Stimulated activated CD8-positive, alpha-beta memory T cell treated with anti-CD3 and anti-CD28 coated beads, Interleukin-15, amount 100 ng/mL, for 1 hour (primary cell): Measurements from ENCODE around the gene DCAF4.

Experiments
- DNase-seq: peaks from one replicate; pipeline ENCODE4 v3.0.0-alpha.2; 2020; ENCODE audit warnings: low read depth

DCAF4 gene

DNA sequence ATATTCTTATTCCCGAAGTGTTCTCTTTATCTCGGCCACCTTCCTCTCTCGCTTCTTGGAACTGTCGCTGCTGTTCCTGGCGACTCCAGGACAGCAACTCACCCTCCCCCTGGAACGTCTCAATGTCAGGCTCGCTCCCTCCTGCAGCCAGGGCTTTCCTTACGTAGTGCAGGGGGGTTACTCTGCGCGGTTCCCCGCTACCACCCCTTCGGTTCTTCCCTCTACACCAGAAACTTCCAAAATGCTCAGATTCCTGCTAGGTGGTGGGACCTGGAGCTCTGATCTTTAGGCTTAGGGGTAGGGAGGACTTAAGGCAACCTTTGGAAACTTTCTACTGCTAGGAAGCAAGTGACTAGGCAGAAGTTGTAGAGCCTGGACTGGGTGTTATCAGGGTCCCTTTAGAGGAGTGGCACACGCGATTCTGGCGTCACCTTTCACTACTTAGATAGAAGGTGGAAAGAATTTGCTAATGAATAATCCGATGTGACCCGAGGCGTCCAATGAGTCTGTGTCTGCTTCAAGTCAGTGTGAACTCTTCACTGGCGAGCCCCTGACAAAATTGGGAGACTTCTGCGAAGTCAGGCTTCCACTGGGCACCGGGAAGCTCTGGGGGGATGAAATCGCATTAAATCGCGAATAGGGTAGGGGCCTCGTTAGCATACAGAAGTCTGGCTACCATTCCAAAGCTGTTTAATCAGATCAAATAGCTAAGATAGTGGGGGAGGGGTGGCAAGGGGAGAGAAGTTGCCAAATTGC lies 31.5 kb upstream of the DCAF4 start:
- no peak for DNase-seq

- DNase-seq = no peak
These were observed 27.8 kb upstream of the DCAF4 start for GRCh38 chr14:72898448-72898847.

- DNase-seq = no peak
These were observed 24.9 kb upstream of the DCAF4 start for GRCh38 chr14:72901361-72901760.

DNA sequence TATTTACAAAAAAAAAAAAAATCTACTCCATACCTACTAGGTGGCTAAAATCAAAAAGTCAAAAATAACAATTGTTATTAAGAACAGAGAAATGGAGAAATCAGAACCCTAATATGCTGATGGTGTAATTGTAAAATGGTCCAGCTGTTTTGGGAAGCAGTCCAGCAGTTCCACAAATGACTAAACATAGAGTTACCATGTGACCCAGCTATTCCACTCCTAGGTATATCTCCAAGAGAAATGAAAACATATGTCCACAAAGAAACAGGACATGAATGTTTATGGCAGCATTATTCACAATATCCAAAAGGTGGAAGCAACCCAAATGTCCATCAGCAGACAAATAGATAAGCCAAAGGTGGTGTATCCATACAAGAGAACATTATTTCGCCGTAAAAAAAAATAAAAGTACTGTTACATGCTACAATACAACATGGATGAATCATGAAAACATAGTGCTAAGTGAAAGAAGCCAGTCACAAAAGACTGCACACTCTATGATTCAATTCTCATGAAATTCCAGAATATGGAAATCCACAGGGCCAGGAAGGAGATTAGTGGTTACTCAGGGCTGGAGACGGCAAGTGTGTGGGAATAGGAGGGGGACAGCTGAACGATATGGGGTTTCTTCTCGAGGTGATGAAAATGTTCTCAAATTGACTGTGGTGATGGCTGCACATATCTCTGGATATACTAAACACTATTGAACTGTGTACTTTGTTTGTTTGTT lies 23.3 kb upstream of the DCAF4 start:
- DNase-seq = no peak

DNA sequence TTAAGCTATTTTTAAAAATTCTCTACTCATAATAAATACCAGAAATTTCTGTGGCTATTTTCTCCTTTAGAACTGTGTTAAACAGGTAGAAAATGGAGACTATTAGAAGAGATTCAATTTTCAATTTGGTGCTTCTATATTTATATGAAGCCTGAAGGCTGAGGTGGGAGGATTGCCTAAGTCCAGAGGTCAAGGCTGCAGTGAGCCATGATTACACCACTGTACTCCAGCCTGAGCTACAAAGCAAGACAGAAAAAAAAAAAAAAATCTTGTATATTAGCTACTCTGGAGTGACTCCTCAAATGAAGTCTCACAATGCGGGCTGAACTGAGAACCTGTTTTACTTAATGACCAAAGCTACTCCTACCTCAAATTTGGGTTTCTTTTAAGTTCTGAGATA lies 22.5 kb upstream of the DCAF4 start:
- DNase-seq = no peak

GRCh38 chr14:72904218-72904617 lies 22.0 kb upstream of the DCAF4 start:
- no peak for DNase-seq

DNA sequence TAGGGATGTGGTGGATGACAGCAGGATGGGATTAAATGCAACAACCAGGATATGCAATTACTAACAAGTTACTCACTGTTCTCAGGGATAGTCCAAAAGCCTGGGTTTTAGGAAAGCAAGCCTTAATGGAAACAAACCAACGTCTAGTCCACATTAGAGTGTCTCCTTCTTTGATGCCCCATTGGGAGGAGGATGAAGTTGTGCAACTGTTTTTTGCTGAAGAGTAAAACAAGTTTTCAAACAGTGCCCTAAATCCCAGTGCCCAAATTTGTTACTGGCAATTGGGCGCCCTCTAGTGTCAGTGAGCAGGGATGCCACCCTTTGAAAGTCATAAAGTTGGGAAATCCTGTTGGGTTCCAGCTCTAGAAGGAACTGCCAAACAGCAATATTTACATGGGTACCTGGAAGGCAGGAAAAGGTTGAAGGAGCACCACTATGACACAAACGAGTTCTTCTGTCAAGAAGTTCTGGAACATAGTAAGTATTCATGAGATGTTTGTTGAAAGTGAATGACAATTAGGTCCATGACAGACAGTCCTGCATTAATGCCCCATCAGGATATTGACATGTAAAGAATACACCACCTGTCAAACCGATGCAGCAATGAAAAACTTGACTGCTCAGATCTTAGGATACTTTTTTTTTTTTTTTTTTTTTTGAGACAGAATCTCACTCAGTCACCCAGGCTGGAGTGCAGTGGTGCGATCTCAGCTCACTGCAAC lies 21.3 kb upstream of the DCAF4 start:
- DNase-seq = no peak

DNA sequence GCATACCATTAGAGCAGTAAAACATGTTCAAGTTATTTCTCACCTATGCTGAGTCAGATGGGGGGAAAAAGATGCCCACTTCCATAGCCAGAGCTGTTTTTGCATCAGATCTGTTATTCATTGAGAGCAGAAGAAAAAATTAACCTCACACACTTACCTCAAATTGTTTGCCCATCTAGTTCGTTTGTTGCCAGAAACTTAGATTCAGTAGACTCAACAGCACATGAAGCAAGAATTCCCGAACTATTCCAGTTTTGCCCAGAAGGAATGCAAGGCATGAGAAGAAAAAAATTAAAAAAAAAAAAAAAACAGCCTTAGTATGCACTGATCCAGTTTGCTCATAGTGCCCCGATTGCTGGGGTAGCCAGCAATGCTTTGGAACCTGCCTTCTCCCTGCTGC lies 19.9 kb upstream of the DCAF4 start:
- DNase-seq = no peak

DNA sequence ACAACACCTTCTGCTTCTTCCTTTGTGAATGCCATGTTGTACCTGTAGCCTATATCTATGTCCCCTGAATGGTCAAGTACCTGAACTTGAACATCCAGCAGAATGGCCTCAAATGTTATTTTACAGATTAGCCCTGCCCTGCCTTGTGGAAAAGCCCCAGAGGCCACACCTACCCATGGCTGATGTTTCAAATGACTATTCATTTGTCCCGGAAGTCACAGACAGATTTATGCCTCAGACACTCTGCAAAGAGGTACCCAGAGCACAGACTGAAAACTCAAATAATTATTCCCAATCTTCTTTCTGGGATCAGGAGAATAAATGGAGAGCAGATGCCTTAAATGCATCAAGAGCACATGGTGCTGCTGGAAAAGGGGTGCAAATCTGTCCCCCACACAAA lies 19.4 kb upstream of the DCAF4 start:
- no peak for DNase-seq

GRCh38 chr14:72907886-72908285 lies 18.4 kb upstream of the DCAF4 start:
- DNase-seq = no peak

- DNase-seq = no peak
These were observed 17.1 kb upstream of the DCAF4 start for GRCh38 chr14:72909163-72909562.

DNA sequence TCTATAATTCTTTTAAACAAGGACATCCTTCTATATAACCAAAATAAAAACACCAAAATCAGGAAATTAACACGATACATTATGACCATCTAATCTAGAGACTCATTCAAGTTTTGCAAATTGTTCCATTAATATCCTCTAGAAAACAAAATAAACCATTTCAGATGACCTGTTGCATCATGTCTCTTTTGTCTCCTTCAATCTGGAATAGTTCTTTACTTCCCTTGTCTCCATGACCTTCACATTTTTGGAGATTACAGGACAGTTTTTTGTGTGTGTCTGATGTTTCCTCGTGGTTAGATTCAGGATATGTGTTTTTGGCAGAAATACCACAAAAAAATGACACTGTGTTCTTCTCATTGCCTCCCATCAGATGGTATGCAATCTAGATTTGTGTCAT lies 12.5 kb upstream of the DCAF4 start:
- DNase-seq = no peak

DNA sequence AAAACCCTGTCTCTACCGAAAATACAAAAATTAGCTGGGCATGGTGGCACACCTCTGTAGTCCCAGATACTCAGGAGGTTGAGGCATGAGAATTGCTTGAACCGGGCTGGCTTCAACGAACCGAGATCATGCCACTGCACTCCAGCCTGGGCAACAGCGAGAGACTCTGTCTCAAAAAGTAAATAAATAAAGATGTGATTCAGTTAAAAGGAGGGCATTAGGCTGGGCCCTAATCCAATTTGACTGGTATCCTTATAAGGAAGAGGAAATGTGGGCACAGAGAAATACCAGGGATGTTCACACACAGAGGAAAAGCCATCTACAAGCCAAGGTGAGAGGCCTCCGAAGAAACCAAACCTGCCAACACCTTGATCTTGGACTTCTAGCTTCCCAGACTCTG lies 10.1 kb upstream of the DCAF4 start:
- no peak for DNase-seq

DNA sequence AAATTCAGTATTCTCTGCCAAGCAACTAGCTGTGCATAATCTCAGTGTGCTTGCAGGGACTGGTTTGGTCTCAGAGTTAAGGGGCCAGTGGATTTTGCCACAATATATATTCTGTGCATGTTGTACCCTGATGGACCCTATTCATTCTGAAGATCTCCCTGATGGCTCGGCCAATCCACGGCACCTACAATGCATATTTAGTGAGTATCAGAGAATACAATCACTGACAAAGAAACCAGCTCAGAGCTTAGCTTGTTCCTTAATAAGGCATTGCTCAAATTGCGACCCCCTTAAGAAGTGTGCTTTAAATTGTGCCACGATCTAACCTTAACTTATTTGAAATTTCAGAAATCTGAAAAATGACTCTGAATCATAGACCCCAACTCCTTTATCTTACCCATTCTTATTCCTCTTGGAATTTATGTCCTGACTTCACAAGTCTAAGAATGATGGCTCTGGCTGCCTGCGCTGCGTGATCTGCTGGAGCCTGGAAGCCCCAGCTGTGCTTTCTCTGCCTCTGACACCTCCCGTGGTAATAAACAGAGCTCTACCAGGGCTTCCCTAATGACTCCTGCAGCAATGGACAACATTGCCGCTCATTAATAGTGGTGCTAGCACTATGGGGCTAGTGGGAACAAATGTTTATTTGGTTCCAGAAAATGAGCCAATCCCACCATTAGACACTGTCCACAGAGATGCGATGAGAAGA lies 9.0 kb upstream of the DCAF4 start:
- no peak for DNase-seq

GRCh38 chr14:72920008-72920407 lies 6.3 kb upstream of the DCAF4 start:
- no peak for DNase-seq

DNA sequence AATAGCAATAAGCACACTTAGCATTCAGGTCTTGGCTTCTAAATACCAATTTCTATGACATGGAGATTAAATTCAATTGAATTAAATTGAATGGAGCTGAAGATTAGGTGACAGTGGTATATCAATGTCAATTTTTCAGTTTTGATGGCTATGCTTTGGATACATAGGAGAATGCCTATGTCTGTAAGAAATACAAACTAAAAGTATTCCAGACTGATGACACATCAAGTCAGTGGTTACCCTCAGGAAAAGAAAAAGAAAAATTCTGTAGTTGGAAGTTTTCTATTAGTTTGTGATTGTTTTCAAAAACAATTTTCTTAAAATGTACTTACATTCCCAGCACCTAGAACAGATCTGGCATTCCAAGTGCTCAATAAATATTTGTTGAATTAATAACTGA lies 4.9 kb upstream of the DCAF4 start:
- DNase-seq = no peak

DNA sequence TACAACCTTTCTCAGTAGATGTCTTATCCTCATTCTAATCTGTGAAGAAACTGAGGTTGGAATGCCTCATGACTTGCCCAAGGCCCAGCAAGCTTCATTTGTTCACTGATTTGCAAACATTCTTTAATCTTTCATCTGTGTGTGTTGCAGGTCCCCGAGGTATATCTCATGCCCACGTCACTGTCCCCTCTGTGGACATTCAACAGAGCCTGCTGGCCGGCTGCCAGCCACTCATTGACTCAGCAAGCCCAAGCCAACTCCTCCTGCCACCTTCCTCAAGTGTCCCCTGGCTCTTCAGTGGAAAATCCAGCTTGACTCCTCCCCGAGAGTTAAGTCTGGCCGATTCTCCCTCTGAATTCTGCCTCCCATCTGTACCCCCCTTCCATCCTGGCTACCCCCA lies 1.9 kb upstream of the DCAF4 start:
- DNase-seq = no peak

DNA sequence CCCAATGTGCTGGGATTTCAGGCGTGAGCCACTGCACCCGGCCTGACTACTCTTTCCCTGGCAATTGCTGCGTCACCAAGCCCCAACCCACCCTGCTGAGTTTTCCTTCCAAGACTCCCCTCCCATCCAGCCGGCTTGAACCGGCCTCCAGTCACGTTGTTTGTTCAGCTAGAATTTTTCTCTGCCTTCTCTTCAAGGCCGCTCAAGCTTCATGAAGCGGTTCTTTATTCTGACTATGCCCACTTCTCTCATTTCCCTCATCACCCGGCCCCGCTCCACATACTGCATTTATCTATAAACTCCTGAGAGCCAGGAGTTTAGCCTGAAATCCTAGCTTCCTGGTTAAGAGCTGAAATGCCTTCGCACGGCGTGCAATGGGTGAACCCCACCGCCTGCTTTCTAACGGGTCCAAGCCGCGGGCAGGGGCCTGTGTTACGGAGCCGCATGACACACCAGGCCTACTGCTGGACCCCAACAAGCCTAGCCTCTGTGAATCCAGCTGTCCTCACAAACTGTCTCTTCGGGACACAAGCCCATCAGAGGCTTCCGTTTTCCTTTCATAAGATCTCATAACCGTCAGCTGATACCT lies 999 bp upstream of the DCAF4 start:
- DNase-seq = no peak

GRCh38 chr14:72925815-72926291 lies 411 bp upstream of the DCAF4 start:
- no peak for DNase-seq

DNA sequence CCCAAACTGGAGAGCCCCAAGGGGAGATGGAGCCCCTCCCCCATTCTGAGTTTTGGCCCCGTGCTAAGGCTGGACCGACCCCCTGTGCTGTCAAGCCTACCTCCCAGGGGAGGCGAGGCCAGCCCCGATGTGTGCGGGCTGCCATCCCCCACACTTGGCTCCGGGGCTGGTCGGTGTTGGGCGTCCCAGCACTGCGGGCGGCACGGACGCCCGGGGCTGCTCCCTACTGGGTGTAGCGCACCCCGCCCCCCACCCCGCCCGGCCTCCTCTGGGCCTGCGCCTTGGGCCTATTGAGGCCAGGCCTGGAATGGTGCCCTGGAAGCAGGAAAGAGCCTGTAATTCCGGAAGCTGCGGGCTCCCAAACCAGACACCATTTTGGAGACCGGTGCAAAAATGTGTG lies 2.6 kb downstream of the DCAF4 start:
- no peak for DNase-seq

GRCh38 chr14:72929316-72930080 lies 3.2 kb downstream of the DCAF4 start:
- no peak for DNase-seq
